Peyer's patch (tissue), 4 donors: Measurements from ENCODE around the gene EXOSC10. TPM values are rescaled to one million over a fixed set of nuclear protein-coding genes. Genes with fewer than 3 reads are reported as not detected.

ENCODE experiments used
- DNase-seq, 3 donors: peaks; one replicate each; pipeline ENCODE4 v3.0.0-alpha.2; 2017 to 2019
- H3K27ac ChIP-seq, 4 donors: fragments of 200-600 bp; sonication (generic); one replicate each; pipeline ENCODE4 v1.5.1; 2016 to 2019
- H3K27me3 ChIP-seq, 2 donors: fragments of 200-600 bp; sonication (generic); one replicate each; pipeline ENCODE4 v1.5.1; 2019
- H3K36me3 ChIP-seq, 3 donors: fragments of 200-600 bp; sonication (generic); one replicate each; pipeline ENCODE4 v1.5.1; 2016 to 2019
- H3K4me1 ChIP-seq, 4 donors: fragments of 200-600 bp; sonication (generic); one replicate each; pipeline ENCODE4 v1.5.1; 2016 to 2019
- H3K4me3 ChIP-seq, 4 donors: fragments of 200-600 bp; sonication (generic); 1 replicate in 3 of 4; 2 replicates in 1 of 4; pipeline ENCODE4 v1.5.1; 2016 to 2019; ENCODE audit warnings: mild to moderate bottlenecking in 1 of 4
- H3K9me3 ChIP-seq, 4 donors: fragments of 200-600 bp; sonication (generic); one replicate each; pipeline ENCODE4 v1.5.1; 2016 to 2019; ENCODE audit warnings: mild to moderate bottlenecking in 1 of 4
- POLR2A ChIP-seq, 2 donors: fragments of 450-650 bp; IDR thresholded peaks; one replicate each; pipeline ENCODE4 v1.5.1; 2017; ENCODE audit warnings: antibody characterized with exemption in 2 of 2, mild to moderate bottlenecking in 2 of 2, moderate library complexity in 2 of 2
- total RNA-seq, 4 donors: library from RNA; depleted of rRNA; stranded (reverse); fragments of >200 nt; gene quantifications; one replicate each; pipeline ENCODE4 v1.1.0, GENCODE V29; 2016
- TF ChIP-seq, protein P1 (sequence below), 6 experiments: fragments of 450-650 bp in 4 of 6; fragments of 200-600 bp in 2 of 6; sonication (generic) in 1 of 6; IDR thresholded peaks; one replicate each; pipeline ENCODE4 v1.5.1; 2017 to 2019; ENCODE audit warnings: antibody characterized with exemption in 6 of 6, mild to moderate bottlenecking in 3 of 6, moderate library complexity in 1 of 6

The EXOSC10 gene
- total RNA-seq, 4 donors from 2014 or later: 55.0 to 152 (median 71.7) TPM

DNA sequence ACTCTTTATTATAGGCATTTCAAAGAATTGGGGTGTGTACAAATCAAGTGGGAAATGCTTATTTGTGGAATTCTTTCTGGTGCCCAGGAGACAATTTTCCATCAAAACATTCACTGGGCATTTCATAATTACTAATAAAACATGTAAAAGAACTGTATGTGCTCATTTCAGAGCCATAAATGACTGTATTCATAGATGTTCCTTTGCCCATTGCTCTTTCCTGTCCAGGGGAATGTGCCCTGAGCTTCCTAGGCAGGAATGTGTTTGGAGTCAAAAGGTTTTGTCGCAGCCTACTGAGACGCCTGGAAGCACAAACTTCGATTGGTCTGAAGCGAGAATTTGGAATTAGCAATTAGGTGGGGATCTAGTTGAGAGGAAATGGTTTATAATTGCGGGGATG lies 43.7 kb upstream of the EXOSC10 start:
- no peaks in the 10 kb centered on the region for H3K4me1 ChIP-seq
- no peaks in the 10 kb centered on the region for H3K27me3 ChIP-seq
- TF ChIP-seq POLR2A (IDR thresholded peaks at IDR 0.05): no peak
- TF ChIP-seq, protein P1, sequence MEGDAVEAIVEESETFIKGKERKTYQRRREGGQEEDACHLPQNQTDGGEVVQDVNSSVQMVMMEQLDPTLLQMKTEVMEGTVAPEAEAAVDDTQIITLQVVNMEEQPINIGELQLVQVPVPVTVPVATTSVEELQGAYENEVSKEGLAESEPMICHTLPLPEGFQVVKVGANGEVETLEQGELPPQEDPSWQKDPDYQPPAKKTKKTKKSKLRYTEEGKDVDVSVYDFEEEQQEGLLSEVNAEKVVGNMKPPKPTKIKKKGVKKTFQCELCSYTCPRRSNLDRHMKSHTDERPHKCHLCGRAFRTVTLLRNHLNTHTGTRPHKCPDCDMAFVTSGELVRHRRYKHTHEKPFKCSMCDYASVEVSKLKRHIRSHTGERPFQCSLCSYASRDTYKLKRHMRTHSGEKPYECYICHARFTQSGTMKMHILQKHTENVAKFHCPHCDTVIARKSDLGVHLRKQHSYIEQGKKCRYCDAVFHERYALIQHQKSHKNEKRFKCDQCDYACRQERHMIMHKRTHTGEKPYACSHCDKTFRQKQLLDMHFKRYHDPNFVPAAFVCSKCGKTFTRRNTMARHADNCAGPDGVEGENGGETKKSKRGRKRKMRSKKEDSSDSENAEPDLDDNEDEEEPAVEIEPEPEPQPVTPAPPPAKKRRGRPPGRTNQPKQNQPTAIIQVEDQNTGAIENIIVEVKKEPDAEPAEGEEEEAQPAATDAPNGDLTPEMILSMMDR (IDR thresholded peaks at IDR 0.05): no peak
- no peak for DNase-seq
- H3K27ac ChIP-seq: no peak overlapping the region
- no peak overlapping the region for H3K4me3 ChIP-seq
- no peaks in the 10 kb centered on the region for H3K9me3 ChIP-seq
- peaks cover 0 to 73% (median 0%) of the 10 kb centered on the region in 3 donors for H3K36me3 ChIP-seq

DNA sequence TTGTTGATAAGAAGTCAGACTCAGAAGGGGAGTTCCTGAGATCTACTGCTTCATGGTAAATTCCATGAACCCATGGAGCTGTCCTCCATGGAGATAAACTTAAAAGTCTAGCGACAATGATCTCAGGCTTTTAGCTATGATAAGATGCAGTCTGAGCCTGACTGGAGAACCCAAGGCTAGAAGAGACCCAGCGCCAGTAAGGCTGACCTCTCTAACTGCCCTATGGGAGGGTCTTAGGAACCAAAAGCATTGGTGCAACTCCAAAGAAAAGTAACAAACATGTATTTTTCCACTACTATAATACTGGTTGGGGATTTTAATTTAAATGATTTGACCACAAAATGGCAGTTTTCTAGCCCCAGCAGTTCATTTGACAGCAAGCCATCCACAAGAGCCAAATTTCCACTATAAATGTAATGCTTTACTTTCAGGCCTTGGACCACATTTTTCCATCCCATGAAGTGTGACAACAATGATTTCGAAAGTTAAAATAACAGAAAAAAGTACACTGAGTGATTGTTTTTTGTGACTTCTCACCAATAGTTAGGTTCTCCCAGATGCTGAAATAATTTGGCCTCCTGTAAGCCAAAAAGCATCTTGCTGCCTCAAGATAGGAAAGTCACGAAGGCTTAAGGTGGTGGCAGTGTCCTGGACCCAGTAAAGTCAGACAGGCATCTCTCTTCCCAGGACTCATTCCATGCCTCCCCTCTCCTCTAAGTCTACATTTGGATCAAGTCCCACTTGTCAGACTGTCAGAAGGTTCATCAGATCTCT lies 43.1 kb upstream of the EXOSC10 start:
- Histone ChIP-seq H3K27ac (no peak overlapping the region), H3K4me3 (no peak overlapping the region), H3K4me1 (no peaks in the 10 kb centered on the region), H3K9me3 (no peaks in the 10 kb centered on the region), H3K27me3 (no peaks in the 10 kb centered on the region), H3K36me3 (peaks cover 0 to 73% (median 0%) of the 10 kb centered on the region in 3 donors)
- TF ChIP-seq POLR2A (IDR thresholded peaks at IDR 0.05): no peak
- TF ChIP-seq, protein P1 (IDR thresholded peaks at IDR 0.05): no peak
- no peak for DNase-seq

DNA sequence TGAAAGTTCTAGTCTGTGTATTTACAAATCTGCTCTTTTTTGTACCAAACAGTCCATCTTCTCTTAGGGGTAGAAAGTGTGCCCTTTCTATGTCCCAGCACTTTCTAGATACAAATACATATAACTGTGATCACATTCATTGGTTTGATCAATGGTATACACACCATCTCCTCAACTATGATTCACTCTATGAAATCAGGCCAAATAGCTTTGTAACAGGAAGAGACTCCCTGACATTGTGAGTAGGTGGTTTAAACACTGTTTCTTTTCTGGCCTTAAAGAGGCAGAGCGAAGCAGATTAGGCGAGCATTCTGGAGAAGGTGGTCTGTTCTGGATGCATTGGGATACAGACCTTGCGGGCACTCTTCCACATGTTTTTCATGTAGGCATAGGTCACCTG lies 39.3 kb upstream of the EXOSC10 start:
- Histone ChIP-seq H3K27ac (no peak overlapping the region), H3K36me3 (peaks cover 0 to 66% (median 0%) of the 10 kb centered on the region in 3 donors), H3K4me3 (no peak overlapping the region), H3K4me1 (no peaks in the 10 kb centered on the region), H3K27me3 (no peaks in the 10 kb centered on the region), H3K9me3 (no peaks in the 10 kb centered on the region)
- no peak for DNase-seq
- TF ChIP-seq POLR2A (IDR thresholded peaks at IDR 0.05): no peak
- TF ChIP-seq, protein P1 (IDR thresholded peaks at IDR 0.05): no peak

DNA sequence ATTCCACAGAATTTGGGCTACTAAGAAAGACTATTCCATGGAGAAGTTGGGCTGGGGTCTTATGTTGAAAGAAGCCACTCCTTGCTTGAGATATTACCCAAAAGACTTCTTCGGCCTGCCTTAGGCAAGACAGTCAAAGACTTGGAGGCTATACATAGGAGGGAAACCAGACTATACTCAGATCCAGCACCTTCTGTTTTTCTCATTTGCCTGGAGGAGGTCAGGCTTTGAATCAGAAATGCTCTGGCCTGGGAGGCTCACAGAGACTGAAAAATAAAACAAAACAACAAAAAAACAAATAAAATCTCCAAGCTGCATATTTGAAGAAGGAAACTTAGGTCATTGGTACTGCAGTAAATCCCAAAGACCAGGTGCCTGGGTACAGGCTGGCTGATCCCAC lies 38.4 kb upstream of the EXOSC10 start:
- Histone ChIP-seq H3K9me3 (no peaks in the 10 kb centered on the region), H3K4me3 (no peak overlapping the region), H3K27ac (no peak overlapping the region), H3K36me3 (peaks cover 0 to 68% (median 0%) of the 10 kb centered on the region in 3 donors), H3K27me3 (no peaks in the 10 kb centered on the region), H3K4me1 (no peaks in the 10 kb centered on the region)
- DNase-seq: no peak
- TF ChIP-seq POLR2A (IDR thresholded peaks at IDR 0.05): no peak

DNA sequence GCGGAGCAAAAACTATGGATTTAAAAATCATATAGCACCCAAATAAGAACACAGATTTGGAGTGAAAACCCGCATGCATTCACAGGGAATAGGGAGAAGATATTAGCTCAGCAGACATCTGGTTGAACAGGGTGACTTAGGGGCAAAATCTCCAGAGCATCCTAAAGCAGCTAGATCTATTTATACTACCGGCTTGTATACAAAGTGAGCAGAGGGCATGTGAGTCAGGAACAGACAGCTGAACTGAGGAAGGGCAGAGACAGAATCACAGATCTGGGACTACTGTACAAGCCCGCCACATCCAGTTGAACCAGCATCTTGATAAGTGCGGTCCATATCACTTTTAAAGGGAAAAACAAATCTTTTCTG lies 35.2 kb upstream of the EXOSC10 start:
- Histone ChIP-seq H3K4me3 (no peak overlapping the region), H3K4me1 (no peaks in the 10 kb centered on the region), H3K9me3 (no peaks in the 10 kb centered on the region), H3K27me3 (no peaks in the 10 kb centered on the region), H3K27ac (no peak overlapping the region), H3K36me3 (peaks cover 0 to 91% (median 0%) of the 10 kb centered on the region in 3 donors)
- DNase-seq: no peak
- TF ChIP-seq, protein P1 (IDR thresholded peaks at IDR 0.05): no peak
- no peak for TF ChIP-seq POLR2A (IDR thresholded peaks at IDR 0.05)

DNA sequence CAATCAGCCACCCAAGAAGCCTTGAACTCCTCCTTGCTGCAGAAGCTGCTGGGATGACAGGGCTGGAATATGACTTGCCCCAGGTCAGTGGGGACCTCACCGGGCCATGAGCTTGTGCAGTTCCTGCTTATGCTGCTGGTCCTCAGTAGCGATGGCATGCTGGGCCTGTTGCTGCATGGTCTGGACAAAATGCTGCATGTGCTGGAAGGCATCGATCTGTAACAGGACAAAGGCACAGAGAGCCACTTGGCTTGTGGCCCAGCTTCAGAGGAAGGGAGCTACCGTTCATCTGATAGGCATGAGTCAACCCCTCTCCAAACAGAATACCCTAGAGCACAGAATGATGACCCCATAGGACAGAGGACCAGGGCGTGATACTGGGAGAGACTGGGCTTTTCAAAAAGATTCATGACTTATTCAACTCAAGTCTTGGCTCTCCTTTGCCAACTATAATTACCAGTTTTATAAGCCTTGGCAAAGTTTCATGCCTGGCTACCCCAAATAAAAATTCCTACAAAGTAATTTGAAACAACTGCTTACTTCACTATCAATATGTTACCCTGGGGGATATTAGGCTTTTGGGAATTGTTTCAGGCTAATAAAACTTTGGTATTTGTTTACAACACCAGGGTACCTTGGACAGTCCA lies 34.7 kb upstream of the EXOSC10 start:
- no peak for TF ChIP-seq POLR2A (IDR thresholded peaks at IDR 0.05)
- TF ChIP-seq, protein P1 (IDR thresholded peaks at IDR 0.05): no peak
- peaks cover 0 to 92% (median 0%) of the 10 kb centered on the region in 3 donors for H3K36me3 ChIP-seq
- H3K4me3 ChIP-seq: no peak overlapping the region
- H3K27ac ChIP-seq: no peak overlapping the region
- DNase-seq: no peak
- H3K27me3 ChIP-seq: no peaks in the 10 kb centered on the region
- no peaks in the 10 kb centered on the region for H3K4me1 ChIP-seq
- H3K9me3 ChIP-seq: no peaks in the 10 kb centered on the region
